SK-N-MC (cell line): Measurements from ENCODE around the gene LTO1.
A peak's percentile ranks its signal among the peaks of the same experiment; 100 is the strongest.
"Not testable (repeated sequence)": the region's sequence is repeated elsewhere in the genome, so short reads cannot be mapped to it uniquely, and the experiment has no call there.

Experiments
- DNase-seq: peaks from one replicate; pipeline ENCODE4 v3.0.0-alpha.2; 2011; ENCODE audit warnings: low read depth, low spot score
- H3K27ac ChIP-seq: fragments of 200-600 bp; sonication (generic); 2 replicates; pipeline ENCODE4 v1.5.1; 2016; ENCODE audit warnings: mixed run types
- H3K36me3 ChIP-seq: fragments of 200-600 bp; sonication (generic); 2 replicates; pipeline ENCODE4 v1.6.1; 2017; ENCODE audit warnings: antibody characterized with exemption, low read length, mixed read lengths; ENCODE audit not compliant: insufficient read depth
- H3K4me3 ChIP-seq: fragments of 200-600 bp; sonication (generic); 2 replicates; pipeline ENCODE4 v1.5.1; 2016
- H3K9ac ChIP-seq: fragments of 200-600 bp; sonication (generic); 2 replicates; pipeline ENCODE4 v1.8.0; 2017; ENCODE audit warnings: mixed run types, mixed read lengths; ENCODE audit not compliant: insufficient read length
- H3K9me3 ChIP-seq: fragments of 200-600 bp; sonication (generic); 2 replicates; pipeline ENCODE4 v1.6.1; 2017; ENCODE audit warnings: low read depth, mild to moderate bottlenecking, antibody characterized with exemption, low read length, moderate library complexity, mixed read lengths
- EZH2 ChIP-seq: fragments of 200-600 bp; sonication (generic); IDR thresholded peaks from one replicate; pipeline ENCODE4 v1.6.1; 2017; ENCODE audit warnings: antibody characterized with exemption
- FOXP2 ChIP-seq: optimal IDR thresholded peaks from 2 replicates; pipeline ENCODE3; 2011; ENCODE audit warnings: mild to moderate bottlenecking, moderate library complexity; ENCODE audit not compliant: insufficient read depth; ENCODE audit errors: extremely low read length, control extremely low read depth
- POLR2AphosphoS5 ChIP-seq: IDR thresholded peaks from 2 replicates; pipeline ENCODE4 v1.6.1; 2012; ENCODE audit warnings: mild to moderate bottlenecking, low read depth, low read length, borderline replicate concordance

Gene LTO1

DNA sequence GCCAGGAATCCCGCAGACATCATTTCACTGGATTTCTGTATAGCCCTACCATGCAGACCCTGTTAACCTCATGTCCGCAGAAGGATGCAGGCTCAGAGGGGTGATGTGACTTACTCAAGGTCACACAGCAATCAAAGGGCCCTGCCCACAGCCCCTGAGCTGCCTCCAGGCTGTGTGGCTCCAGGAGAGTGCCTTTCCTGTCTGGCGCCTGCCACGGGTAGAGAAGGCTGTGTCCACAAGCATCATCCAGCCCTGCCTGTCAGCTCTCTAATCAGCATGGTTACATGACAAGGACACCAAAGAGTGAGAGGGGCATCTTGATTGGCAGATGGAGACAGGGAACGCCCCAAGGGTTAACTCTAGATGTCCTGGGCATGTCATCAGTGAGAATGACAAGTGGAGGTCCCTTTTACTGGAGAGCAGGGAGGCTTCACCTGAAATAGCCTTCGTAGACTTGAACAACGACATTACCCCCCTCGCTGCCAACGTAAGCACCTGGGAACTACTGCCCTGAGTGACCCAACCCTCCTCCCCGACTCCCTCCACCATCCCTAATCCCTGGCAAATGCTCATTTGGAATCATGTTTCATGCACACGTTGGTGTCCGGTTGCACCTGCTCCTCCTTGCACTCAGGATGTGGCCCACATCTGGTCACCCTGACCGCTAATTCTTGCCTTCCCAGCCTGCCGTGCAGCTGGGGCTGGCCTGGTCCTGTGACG is 21.8 kb upstream of the LTO1 start:
- no peak for TF ChIP-seq POLR2AphosphoS5
- no peak for TF ChIP-seq EZH2
- TF ChIP-seq FOXP2: no peak
- DNase-seq: no peak
- Histone ChIP-seq H3K9ac (no peak overlapping the region), H3K27ac (no peak overlapping the region), H3K9me3 (no peaks in the 10 kb centered on the region; the same call in 1 of the 2 replicates), H3K4me3 (no peak overlapping the region), H3K36me3 (no peaks in the 10 kb centered on the region)

GRCh38 chr11:69695995-69696394 is 20.8 kb upstream of the LTO1 start:
- not testable (repeated sequence) for H3K9ac ChIP-seq, H3K36me3 ChIP-seq, H3K9me3 ChIP-seq, H3K27ac ChIP-seq, DNase-seq, H3K4me3 ChIP-seq

GRCh38 chr11:69695581-69695980 is 20.4 kb upstream of the LTO1 start:
- no peak for DNase-seq
- no peak for TF ChIP-seq EZH2
- TF ChIP-seq POLR2AphosphoS5: no peak
- TF ChIP-seq FOXP2: no peak
- H3K36me3 ChIP-seq: no peaks in the 10 kb centered on the region
- H3K9me3 ChIP-seq: no peaks in the 10 kb centered on the region; the same call in 1 of the 2 replicates
- H3K4me3 ChIP-seq: no peak overlapping the region
- H3K9ac ChIP-seq: no peak overlapping the region
- H3K27ac ChIP-seq: no peak overlapping the region

DNA sequence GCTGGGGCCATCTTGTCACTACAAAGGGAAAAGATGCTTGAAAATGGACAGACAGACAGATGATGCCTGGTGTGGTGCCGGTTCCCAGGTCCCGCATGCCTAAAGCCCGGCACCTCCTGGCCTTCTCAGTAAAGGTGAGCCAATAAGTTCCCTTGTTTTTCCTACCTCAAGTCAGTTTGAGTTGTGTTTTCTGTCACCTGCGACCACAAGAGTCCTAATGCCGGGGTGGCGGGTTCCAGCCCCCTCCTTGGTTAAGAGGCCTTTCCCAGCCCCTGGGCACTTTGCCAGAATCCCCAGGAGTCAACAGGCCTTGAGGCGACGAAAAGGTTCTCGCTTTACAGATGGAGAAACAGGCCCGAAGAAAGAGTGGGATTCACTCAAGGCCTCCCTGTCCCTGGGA is 19.6 kb upstream of the LTO1 start:
- no peak for TF ChIP-seq FOXP2
- no peak for TF ChIP-seq POLR2AphosphoS5
- TF ChIP-seq EZH2: no peak
- H3K9me3 ChIP-seq: no peaks in the 10 kb centered on the region; the same call in 1 of the 2 replicates
- no peaks in the 10 kb centered on the region for H3K36me3 ChIP-seq
- peak overlapping the region; percentile 61 for H3K27ac ChIP-seq
- no peak overlapping the region for H3K4me3 ChIP-seq
- H3K9ac ChIP-seq: peak overlapping the region; percentile 37
- no peak for DNase-seq

DNA sequence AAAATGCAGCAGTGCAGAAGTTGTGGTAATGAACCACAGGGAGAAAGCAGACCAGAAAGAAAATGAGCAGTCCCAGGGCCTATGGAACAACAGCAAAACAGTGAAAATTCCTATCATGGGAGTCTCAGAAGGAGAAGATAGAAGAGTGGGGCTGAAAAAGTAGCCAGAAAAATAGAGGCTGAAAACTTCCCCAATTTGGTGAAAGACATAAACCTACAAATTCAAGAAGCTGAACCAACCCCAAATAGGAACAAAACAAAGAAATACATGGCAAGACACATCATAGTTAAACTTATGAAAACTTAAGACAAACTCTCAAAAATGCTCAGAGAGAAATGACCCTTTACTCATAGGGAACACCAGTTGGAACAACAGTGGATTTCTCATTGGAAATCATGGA is 17.3 kb upstream of the LTO1 start:
- TF ChIP-seq POLR2AphosphoS5: no peak
- no peak for TF ChIP-seq EZH2
- TF ChIP-seq FOXP2: no peak
- Histone ChIP-seq H3K27ac (no peak overlapping the region), H3K4me3 (no peak overlapping the region), H3K9ac (no peak overlapping the region), H3K36me3 (no peaks in the 10 kb centered on the region), H3K9me3 (no peaks in the 10 kb centered on the region; the same call in 1 of the 2 replicates)
- no peak for DNase-seq

DNA sequence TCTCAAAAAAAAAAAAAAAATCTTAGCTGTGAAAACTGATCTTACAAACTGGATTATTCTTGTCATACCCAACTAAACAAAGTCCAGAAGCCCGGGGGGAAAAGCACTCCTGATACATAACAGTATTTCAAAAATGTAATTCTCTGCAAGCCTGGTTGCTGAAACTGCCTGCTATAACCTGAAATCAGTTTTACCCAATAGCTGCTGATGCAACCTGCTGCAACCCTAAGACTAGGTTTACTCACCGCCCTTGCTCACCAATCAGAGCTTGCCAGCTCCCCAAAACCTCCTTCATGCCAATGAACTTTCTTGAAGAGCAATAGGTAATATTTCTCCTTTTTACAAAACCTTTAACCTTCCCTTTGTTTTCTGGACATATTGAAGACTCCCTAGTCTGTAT is 16.3 kb upstream of the LTO1 start:
- Histone ChIP-seq H3K9me3 (no peaks in the 10 kb centered on the region; the same call in 1 of the 2 replicates), H3K9ac (no peak overlapping the region)

DNA sequence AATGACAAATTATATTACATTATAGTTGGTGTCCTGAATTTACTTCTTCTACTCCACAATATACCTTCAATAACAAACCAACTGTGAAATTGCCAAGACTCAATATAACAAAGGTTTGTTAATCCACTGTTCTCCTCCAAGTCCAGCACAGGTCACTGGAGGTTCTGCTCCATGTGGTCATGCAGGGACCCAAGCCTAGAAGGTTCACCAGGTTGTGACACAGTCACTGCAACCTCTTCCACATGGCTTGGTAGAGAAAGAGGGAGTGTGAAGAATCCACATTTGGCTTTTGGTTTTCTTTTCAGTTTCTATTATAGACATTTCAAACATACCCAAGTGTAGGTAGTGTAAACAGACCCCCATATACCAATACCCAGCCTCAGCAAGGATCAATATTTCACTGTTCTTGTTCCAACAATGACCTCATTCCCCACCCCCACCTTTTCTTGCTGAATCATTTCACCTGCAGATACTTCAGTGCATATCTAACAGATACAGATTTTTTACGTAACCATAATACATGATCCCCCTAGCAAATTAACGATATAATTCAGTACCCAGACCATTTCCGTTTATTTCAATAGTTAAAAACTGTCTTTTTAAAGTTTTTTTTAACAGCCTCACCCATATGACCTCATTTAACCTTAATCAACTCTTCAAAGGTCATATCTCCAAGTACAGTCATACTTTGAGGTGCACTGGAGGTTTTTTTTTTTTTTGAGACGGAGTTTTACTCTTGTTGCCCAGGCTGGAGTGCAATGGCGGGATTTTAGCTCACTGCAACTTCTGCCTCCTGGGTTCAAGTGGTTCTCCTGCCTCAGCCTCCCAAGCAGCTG is 14.5 kb upstream of the LTO1 start:
- Histone ChIP-seq H3K9me3 (no peaks in the 10 kb centered on the region; the same call in 1 of the 2 replicates), H3K36me3 (no peaks in the 10 kb centered on the region), H3K9ac (no peak overlapping the region), H3K27ac (peak overlapping the region; percentile 42; the same call in 1 of the 2 replicates), H3K4me3 (no peak overlapping the region)
- no peak for DNase-seq
- no peak for TF ChIP-seq POLR2AphosphoS5
- TF ChIP-seq FOXP2: no peak
- TF ChIP-seq EZH2: no peak

More for the DNA sequence above, 16.3 kb upstream of the LTO1 start:
- TF ChIP-seq FOXP2 (no peak), EZH2 (no peak)
- Histone ChIP-seq H3K4me3 (no peak overlapping the region), H3K36me3 (no peaks in the 10 kb centered on the region), H3K27ac (peak overlapping the region; percentile 70; the same call in 1 of the 2 replicates)
- no peak for DNase-seq

GRCh38 chr11:69687969-69688771 is 13.0 kb upstream of the LTO1 start:
- 0 out of 2 replicates have a peak overlapping the region, but pooled peaks have one; percentile 50 for H3K27ac ChIP-seq
- not testable (repeated sequence) for DNase-seq

More at GRCh38 chr11:69687969-69688771, 13.0 kb upstream of the LTO1 start:
- not testable (repeated sequence) for H3K9me3 ChIP-seq, H3K9ac ChIP-seq, H3K4me3 ChIP-seq, H3K36me3 ChIP-seq
